Measurements from ENCODE around the gene LRP2BP.
"Not testable (repeated sequence)": the region's sequence is repeated elsewhere in the genome, so short reads cannot be mapped to it uniquely, and the experiment has no call there.

LRP2BP gene

GRCh38 chr4:185394568-185395237 is 1.0 kb downstream of the LRP2BP start:
- DNase-seq: peak; percentile 21

GRCh38 chr4:185392156-185392555 is 3.6 kb downstream of the LRP2BP start:
- no peak for DNase-seq

- no peak for DNase-seq
Measured at GRCh38 chr4:185390941-185391340, 4.8 kb downstream of the LRP2BP start.

GRCh38 chr4:185387957-185388356 is 7.8 kb downstream of the LRP2BP start:
- DNase-seq: no peak

GRCh38 chr4:185384930-185385331 is 10.8 kb downstream of the LRP2BP start:
- DNase-seq: no peak

GRCh38 chr4:185384061-185384460 is 11.7 kb downstream of the LRP2BP start:
- DNase-seq: no peak

DNA sequence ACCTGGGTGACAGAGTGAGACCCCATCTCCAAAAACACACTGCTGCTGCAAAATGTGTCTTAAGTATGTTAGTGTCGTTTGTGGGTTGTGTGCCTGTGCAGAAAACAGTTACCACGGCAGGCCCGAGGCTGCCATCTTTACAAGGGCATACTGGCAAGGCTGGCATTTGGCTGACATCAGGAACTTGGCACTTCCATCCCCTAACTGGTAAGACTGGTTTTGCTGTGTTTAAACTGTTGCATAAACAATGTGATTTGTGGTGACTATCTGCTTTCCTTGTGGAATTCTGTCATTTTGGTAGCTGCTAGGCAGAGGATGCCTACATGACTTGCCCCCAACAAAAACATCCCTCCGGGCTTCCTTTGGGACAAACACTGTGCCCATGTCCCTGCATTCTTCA is 12.3 kb downstream of the LRP2BP start:
- DNase-seq: no peak

- no peak for DNase-seq
Measured at GRCh38 chr4:185382754-185383153, 13.0 kb downstream of the LRP2BP start.

DNA sequence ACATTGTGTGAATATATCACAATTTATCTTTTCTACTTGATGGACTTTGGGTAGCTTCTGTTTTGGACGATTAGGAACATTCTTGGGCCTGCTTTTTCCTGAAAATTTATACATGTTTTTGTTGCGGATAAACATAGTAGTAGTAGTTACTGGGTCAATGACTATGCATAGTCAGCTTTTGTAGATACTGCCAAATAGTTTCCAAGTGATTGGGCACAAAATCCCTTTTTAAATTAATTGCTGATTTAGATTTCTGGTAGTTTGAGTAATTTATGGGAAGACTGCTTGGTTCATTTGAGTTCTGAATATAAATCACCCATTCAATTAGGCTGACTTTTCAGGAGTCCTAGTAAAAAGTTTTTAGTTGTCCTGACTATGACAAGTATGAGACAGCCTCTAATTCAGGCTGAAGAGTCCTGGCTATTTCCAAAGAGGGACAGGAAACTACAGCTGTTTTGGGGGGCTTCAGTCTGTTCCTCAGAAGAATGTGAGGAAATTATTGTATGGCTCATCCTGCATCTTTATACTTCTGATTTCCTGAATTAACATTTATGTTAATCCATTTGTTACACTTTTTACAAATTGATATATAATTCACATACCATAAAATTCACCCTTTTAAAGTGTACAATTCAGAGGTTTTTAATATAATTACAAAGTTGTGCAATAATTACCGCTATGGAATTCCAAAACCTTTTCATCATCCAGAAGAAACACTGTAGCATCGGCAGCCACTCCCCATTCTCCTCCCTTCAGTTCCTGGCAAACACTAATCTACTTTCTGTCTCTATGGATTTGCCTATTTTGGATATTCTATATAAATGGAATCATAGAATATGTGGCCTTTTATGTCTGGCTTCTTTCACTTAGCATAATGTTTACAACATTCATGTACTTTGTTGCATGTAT is 14.2 kb downstream of the LRP2BP start:
- DNase-seq: no peak

- no peak for DNase-seq
Measured at GRCh38 chr4:185380320-185380719, 15.4 kb downstream of the LRP2BP start.

DNA sequence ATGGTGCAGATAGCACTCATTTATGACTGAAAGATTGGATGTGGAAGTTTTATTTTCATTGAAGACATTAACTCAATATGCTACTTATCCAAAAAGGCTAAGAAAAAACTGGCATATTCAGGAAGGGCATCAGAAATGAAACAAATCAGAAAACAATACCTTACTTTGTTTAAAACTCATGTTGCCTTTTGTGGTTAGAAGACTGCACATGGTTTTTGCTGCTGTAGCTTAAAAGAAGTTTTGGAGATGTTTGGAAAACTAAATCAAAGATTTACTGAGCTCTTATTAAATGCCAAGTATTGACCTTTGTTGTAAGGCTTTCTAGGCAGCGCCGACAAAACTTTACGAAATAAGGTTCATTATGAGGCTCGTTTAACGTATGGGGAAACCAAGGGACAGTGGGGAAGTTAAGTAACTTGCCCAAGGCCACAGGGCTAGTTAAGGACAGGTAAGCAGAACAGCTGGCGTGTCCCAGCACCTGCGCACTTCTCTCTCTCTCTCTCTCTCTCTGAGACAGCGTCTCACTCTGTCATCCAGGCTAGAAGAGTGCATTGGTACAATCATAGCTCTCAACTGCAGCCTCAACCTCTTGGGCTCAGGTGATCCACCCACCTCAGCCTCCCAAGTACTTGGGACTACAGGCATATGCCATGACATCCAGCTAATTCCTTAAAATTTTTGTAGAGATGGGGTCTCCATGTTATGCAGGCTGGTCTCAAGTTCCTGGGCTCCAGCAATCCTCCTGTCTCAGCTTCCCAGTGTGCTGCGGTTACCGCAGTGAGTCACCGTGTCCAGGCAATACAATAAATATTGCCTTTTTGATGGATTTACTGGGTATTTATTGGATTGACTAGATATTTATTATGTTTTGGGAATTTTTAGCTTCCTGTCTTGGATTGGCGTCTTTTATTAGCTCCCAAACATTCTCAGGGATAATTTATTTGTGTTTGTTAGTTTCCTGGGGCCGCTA is 16.1 kb downstream of the LRP2BP start:
- DNase-seq: no peak

DNA sequence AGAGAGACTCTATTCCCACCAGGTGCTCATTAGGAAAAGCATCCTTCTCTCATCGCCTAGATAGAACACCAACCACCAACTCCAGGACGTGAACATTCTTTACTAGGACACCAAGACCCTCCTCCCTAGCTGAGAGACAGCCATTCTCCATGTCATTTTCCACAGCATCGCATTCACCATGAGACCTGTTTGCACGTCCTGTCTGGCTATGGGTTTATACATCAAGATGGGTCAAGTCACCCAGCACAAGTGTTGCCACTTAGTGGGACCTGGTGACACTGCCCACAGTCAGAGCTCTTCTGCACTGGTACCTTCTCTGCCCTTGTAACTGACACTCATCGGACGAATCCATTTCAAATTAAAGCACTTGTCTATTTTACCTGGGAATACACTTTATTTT is 17.5 kb downstream of the LRP2BP start:
- DNase-seq: no peak

DNA sequence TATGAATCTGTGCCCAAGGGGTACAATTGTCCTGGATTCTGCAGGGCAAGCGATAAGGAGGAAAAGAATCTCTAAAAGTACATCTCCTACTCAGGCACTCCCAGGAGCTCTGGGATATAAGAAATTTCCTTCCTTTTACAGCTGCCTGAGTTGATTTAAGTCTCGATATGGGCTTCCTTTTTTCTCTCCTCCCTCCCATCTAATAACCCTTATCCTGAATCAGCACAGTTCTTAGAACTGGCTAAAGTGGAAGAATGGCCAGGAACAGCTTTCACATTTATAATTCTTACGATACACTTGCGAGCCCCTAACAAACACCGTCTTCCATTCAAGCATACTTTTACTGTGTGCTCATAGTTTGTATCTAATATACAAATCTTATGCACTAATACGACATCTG is 21.2 kb downstream of the LRP2BP start:
- no peak for DNase-seq

- DNase-seq: no peak
Measured at GRCh38 chr4:185374027-185374426, 21.7 kb downstream of the LRP2BP start.

DNA sequence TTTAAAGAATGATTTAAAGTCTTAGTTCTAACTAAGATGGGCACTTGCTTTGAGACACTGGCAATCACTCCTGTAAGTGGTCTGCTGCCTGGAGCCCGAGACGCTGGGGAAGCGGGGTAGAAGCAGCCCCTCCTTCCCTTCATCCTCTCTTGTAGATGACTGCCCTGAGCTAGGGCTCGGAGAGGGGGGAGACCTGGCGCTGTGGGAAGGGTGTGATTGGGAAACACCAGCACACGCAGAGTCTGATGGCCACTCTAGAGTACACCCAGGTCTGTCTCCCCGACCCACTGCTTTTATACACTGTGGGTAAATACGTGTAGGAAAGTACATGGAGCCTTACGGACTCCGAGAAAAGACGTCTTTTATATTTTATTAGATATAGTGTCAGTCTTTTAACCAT is 24.0 kb downstream of the LRP2BP start:
- DNase-seq: no peak

DNA sequence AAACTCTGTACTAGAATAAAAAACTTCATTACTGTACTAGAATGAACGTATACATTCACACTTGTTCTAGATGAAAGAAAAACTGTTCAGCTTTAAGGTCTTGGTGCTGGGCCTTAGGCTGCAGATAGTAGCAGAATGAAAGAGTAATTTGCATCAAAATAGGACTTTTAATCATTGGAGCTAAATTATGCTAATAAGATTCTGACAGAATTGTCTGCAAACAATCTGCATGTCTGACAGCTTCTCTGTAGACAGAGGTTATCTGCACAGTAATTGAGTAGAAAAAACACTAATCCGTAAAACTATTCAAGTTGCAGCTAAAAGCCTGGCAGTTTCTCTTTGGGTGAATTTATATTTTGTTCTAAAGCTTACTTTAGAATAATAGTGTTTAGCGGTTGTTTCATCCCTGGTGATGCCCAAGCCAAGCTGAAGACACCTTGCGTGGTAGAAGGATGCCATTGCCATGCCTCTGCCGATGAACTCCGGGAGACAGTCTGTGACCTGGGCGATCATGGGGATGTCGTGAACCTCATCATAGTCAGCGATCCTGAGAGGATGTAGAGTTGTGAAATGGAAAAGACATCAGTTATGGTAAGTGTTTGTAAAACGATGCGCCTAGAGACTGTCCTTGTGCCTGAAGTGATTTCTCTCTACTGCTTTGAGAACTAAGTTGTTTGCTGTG is 25.3 kb downstream of the LRP2BP start:
- DNase-seq: no peak

- DNase-seq: no peak
Measured at GRCh38 chr4:185369731-185370130, 26.0 kb downstream of the LRP2BP start.

DNA sequence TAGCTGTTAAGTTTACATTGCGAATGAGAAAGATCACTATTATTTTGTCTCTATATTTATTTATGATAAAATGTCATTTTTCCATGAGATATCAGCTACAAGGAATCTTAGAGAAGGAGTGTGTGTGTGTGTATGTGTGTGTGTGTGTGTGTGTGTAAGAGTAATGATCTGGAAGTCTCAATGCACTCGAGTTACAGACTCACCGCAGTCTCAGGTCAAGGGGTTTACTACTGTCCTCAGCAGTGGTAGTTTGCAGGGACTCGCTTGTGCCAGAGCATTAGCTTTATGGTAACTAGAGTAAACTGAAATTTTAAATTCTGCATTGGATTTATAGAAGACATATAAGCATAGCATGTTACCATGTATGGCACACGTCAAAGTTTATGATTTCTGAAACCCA is 30.8 kb downstream of the LRP2BP start:
- DNase-seq: no peak

GRCh38 chr4:185363251-185363650 is 32.5 kb downstream of the LRP2BP start:
- DNase-seq: no peak

GRCh38 chr4:185362570-185362969 is 33.2 kb downstream of the LRP2BP start:
- not testable (repeated sequence) for DNase-seq

DNA sequence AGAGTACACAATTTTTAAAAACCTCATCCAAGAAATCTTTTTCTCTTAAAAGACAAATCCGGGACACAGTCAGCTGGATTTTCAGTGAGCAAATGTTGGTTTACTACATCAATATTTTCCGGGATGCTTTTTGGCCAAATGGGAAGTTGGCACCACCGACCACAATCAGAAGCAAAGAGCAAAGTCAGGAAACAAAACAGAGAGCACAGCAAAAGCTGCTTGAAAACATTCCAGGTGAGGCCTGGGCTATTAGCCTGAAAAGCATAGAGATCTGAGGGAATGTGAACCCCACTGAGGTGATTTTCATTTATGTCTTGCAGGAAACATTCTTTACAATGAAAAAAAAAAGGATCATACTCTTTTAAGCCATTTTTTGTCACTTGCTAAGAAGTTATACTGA is 33.9 kb downstream of the LRP2BP start:
- no peak for DNase-seq

DNA sequence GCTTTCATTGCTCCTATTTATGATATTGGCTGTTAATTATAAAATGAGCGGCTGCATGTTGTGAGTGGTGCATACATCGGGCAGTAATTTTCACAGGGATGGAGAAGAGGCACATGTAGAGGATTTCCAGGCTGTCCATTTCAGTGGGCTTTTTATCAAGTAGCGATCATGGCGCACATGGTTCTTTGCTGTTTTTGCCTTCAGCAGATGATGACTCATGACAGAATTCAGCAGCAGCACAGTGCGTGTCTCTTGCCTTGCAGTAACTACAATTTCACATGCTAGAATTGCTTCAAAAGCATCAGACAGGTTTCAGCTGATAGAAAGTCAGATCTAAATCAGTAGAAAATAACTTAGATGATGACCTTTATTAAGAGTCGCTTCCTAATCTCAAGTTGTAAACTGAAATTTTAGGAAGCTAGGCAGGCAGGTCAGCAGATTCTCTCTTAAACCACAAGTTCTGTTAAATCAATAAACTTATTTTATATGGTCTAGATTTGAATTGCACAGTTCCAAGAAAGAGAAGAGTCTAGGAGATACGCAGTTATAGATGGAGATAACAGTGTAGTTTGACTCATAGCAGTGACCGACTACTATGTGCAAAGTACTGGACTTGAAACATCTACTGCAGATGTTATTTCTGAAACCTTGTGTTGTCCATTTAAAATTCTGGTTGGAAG is 35.8 kb downstream of the LRP2BP start:
- DNase-seq: no peak

All from CD4-positive, alpha-beta T cell treated with Interleukin-21 for 1 hour (primary cell).